GM23338 (cell line): ENCODE measurements around the gene CER1. TPM values are rescaled to one million over a fixed set of nuclear protein-coding genes. Genes with fewer than 3 reads are reported as not detected.

ENCODE experiments used
- ATAC-seq: fragments of 200-7000 bp; cut with Tn5 transposase; 3 replicates; pipeline ENCODE4 v1.9.1; 2020
- DNase-seq: peaks from one replicate; pipeline ENCODE4 v3.0.0-alpha.2; 2015; ENCODE audit warnings: low spot score
- H2AFZ ChIP-seq: fragments of 200-600 bp; sonication (generic); 2 replicates; pipeline ENCODE4 v1.8.0; 2016; ENCODE audit warnings: antibody characterized with exemption, mild to moderate bottlenecking, moderate library complexity
- H3F3A ChIP-seq: fragments of 200-600 bp; sonication (generic); replicated peaks from 2 replicates; pipeline ENCODE4 v1.8.0; 2017; ENCODE audit warnings: antibody characterized with exemption, mixed run types, low read depth
- H3K27ac ChIP-seq: fragments of 200-600 bp; sonication (generic); 2 replicates; pipeline ENCODE4 v1.6.1; 2016; ENCODE audit warnings: low read depth
- H3K27me3 ChIP-seq: fragments of 200-600 bp; sonication (generic); 2 replicates; pipeline ENCODE4 v1.8.0; 2016; ENCODE audit warnings: mild to moderate bottlenecking, mixed run types, moderate library complexity; ENCODE audit not compliant: insufficient read depth
- H3K36me3 ChIP-seq: fragments of 200-600 bp; sonication (generic); 2 replicates; pipeline ENCODE4 v1.8.0; 2016; ENCODE audit warnings: mild to moderate bottlenecking; ENCODE audit not compliant: insufficient read depth
- H3K4me1 ChIP-seq: fragments of 200-600 bp; sonication (generic); 2 replicates; pipeline ENCODE4 v1.8.0; 2016; ENCODE audit warnings: mild to moderate bottlenecking, moderate library complexity; ENCODE audit not compliant: insufficient read depth
- H3K4me2 ChIP-seq: fragments of 200-600 bp; sonication (generic); 2 replicates; pipeline ENCODE4 v1.7.1; 2017; ENCODE audit warnings: mixed run types
- H3K4me3 ChIP-seq: fragments of 200-600 bp; sonication (generic); 2 replicates; pipeline ENCODE4 v1.6.1; 2016; ENCODE audit warnings: mixed run types
- H3K79me2 ChIP-seq: fragments of 200-600 bp; sonication (generic); replicated peaks from 2 replicates; pipeline ENCODE4 v1.8.0; 2017; ENCODE audit warnings: mild to moderate bottlenecking; ENCODE audit not compliant: insufficient read depth
- H3K9me2 ChIP-seq: fragments of 200-600 bp; sonication (generic); 2 replicates; pipeline ENCODE4 v1.8.0; 2017; ENCODE audit not compliant: insufficient read depth
- H4K20me1 ChIP-seq: fragments of 200-600 bp; sonication (generic); replicated peaks from 2 replicates; pipeline ENCODE4 v1.8.0; 2017; ENCODE audit warnings: mild to moderate bottlenecking; ENCODE audit not compliant: insufficient read depth
- H3K27ac Mint-ChIP-seq: 2 replicates; pipeline ENCODE4 v1.8.0; 2020; ENCODE audit warnings: inconsistent platforms, mild to moderate bottlenecking, moderate library complexity, mixed read lengths
- H3K27me3 Mint-ChIP-seq: 3 replicates; pipeline ENCODE4 v1.8.0; 2022; ENCODE audit warnings: low read depth, mild to moderate bottlenecking, moderate library complexity, mixed read lengths, inconsistent platforms; ENCODE audit not compliant: insufficient read depth, poor library complexity
- H3K36me3 Mint-ChIP-seq: 3 replicates; pipeline ENCODE4 v1.8.0; 2021; ENCODE audit warnings: low read depth, mild to moderate bottlenecking, inconsistent platforms, moderate library complexity, mixed read lengths
- H3K4me1 Mint-ChIP-seq: 3 replicates; pipeline ENCODE4 v1.8.0; 2020; ENCODE audit warnings: mild to moderate bottlenecking, inconsistent platforms, mixed read lengths
- H3K4me3 Mint-ChIP-seq: 3 replicates; pipeline ENCODE4 v1.8.0; 2021; ENCODE audit warnings: moderate library complexity, mild to moderate bottlenecking, inconsistent platforms, mixed read lengths
- H3K9me3 Mint-ChIP-seq: 3 replicates; pipeline ENCODE4 v1.8.0; 2020; ENCODE audit warnings: moderate library complexity, mild to moderate bottlenecking, inconsistent platforms, mixed read lengths
- CREB1 ChIP-seq: fragments of 250-450 bp; sonication (Bioruptor Pico); IDR thresholded peaks from 2 replicates; pipeline ENCODE4 v1.5.0; 2020; ENCODE audit warnings: low read depth, mild to moderate bottlenecking, moderate library complexity
- CTCF ChIP-seq, 2 experiments: fragments of 200-600 bp in 1 of 2; sonication (generic) in 1 of 2; conservative IDR thresholded peaks; 2 replicates each; pipeline versions ENCODE4 v1.5.1 to v1.6.1; 2016 to 2017; ENCODE audit warnings: antibody characterized with exemption in 2 of 2, low read depth in 2 of 2, mild to moderate bottlenecking in 2 of 2, moderate library complexity in 1 of 2
- EZH2 ChIP-seq: fragments of 200-600 bp; sonication (generic); IDR thresholded peaks from one replicate; pipeline ENCODE4 v1.8.0; 2017; ENCODE audit warnings: antibody characterized with exemption, mild to moderate bottlenecking, low read depth; ENCODE audit not compliant: unreplicated experiment
- EZH2phosphoT487 ChIP-seq: fragments of 200-600 bp; sonication (generic); IDR thresholded peaks from one replicate; pipeline ENCODE4 v1.8.1; 2018; ENCODE audit warnings: antibody characterized with exemption; ENCODE audit not compliant: unreplicated experiment
- JUNB ChIP-seq: IDR thresholded peaks from one replicate; pipeline ENCODE4 v1.6.1; 2016; ENCODE audit warnings: antibody characterized with exemption; ENCODE audit not compliant: unreplicated experiment
- NANOG ChIP-seq: IDR thresholded peaks from 2 replicates; pipeline ENCODE4 v1.6.1; 2016; ENCODE audit warnings: antibody characterized with exemption, borderline replicate concordance
- POLR2AphosphoS5 ChIP-seq: IDR thresholded peaks from 2 replicates; pipeline ENCODE4 v1.6.1; 2016; ENCODE audit warnings: antibody characterized with exemption, low read depth
- REST ChIP-seq: IDR thresholded peaks from one replicate; pipeline ENCODE4 v1.6.1; 2018; ENCODE audit warnings: antibody characterized with exemption; ENCODE audit not compliant: unreplicated experiment
- STAT1 ChIP-seq: IDR thresholded peaks from one replicate; pipeline ENCODE4 v1.6.1; 2016; ENCODE audit warnings: antibody characterized with exemption; ENCODE audit not compliant: unreplicated experiment
- ZNF114 ChIP-seq: fragments of 250-450 bp; sonication (Bioruptor Pico); IDR thresholded peaks from 2 replicates; pipeline ENCODE4 v1.5.0; 2020; ENCODE audit warnings: mild to moderate bottlenecking, moderate library complexity
- ZNF331 ChIP-seq: fragments of 250-450 bp; sonication (Bioruptor Pico); IDR thresholded peaks from 2 replicates; pipeline ENCODE4 v1.5.0; 2020; ENCODE audit warnings: low read depth, mild to moderate bottlenecking, moderate library complexity
- polyA plus RNA-seq: library from polyadenylated mRNA; unstranded; fragments of >200 nt; fragmentation: Nextera tagmentation; extraction: Ambion mirVana; gene quantifications from 2 replicates; pipeline ENCODE4 v1.2.1, GENCODE V29; 2016
- total RNA-seq: library from RNA; depleted of rRNA; stranded (reverse); fragments of >200 nt; shearing (Covaris generic); gene quantifications from 2 replicates; pipeline ENCODE4 v1.2.3, GENCODE V29; 2014
- TF ChIP-seq, protein P1 (sequence below): IDR thresholded peaks from 2 replicates; pipeline ENCODE4 v1.6.1; 2016; ENCODE audit warnings: antibody characterized with exemption
- TF ChIP-seq, protein P2 (sequence below): fragments of 250-450 bp; sonication (Bioruptor Pico); IDR thresholded peaks from 2 replicates; pipeline ENCODE4 v1.5.0; 2020; ENCODE audit warnings: mild to moderate bottlenecking, moderate library complexity

Gene CER1
- total and polyA plus RNA-seq, 2 experiments from 2014 or later: 0.73 to 4.4 TPM

DNA sequence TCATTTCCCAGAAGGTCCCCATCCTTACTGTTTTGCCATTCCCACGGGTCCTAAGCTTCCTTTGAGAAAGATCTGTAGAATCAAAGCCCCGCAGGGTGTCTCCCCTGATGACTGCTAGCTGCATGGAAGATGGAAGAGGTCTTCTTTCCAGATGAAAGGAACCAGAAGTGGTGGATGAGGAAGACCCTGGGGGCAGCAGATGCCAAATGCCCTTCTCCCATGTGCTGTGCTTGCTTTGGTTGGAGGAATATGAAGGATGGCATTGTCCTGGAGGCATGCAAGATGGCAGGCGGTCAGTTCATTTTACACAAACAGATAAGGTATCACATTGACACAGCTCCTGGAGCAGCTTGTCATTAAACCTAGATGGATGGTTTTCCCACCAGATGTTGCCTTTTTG, 25.8 kb upstream of the CER1 start:
- ATAC-seq (no peak), DNase-seq (no peak)
- Mint-ChIP-seq H3K27me3 (peaks cover 4% of the 10 kb centered on the region), H3K9me3 (no peaks in the 10 kb centered on the region; the same call in 2 of the 3 replicates), H3K36me3 (no peaks in the 10 kb centered on the region), H3K4me3 (no peak overlapping the region), H3K27ac (no peak overlapping the region), H3K4me1 (peaks cover 20% of the 10 kb centered on the region)
- no peaks in the 10 kb centered on the region for H3K27me3 ChIP-seq
- no peaks in the 10 kb centered on the region for H3K36me3 ChIP-seq
- no peaks in the 10 kb centered on the region for H3F3A ChIP-seq
- H2AFZ ChIP-seq: no peak overlapping the region
- H3K27ac ChIP-seq: no peak overlapping the region
- H3K79me2 ChIP-seq: no peaks in the 10 kb centered on the region
- no peak overlapping the region for H3K4me3 ChIP-seq
- no peaks in the 10 kb centered on the region for H4K20me1 ChIP-seq
- TF ChIP-seq CTCF (conservative IDR thresholded peaks at IDR 0.05; ENCODE audit: low read depth in 2 of 2): no peak
- no peak for TF ChIP-seq ZNF331 (CRISPR knock-in tag)
- no peak for TF ChIP-seq JUNB
- no peak for TF ChIP-seq POLR2AphosphoS5
- no peak for TF ChIP-seq NANOG
- TF ChIP-seq EZH2: no peak
- TF ChIP-seq REST: no peak
- TF ChIP-seq STAT1: no peak
- no peak for TF ChIP-seq ZNF114
- TF ChIP-seq, protein P1, sequence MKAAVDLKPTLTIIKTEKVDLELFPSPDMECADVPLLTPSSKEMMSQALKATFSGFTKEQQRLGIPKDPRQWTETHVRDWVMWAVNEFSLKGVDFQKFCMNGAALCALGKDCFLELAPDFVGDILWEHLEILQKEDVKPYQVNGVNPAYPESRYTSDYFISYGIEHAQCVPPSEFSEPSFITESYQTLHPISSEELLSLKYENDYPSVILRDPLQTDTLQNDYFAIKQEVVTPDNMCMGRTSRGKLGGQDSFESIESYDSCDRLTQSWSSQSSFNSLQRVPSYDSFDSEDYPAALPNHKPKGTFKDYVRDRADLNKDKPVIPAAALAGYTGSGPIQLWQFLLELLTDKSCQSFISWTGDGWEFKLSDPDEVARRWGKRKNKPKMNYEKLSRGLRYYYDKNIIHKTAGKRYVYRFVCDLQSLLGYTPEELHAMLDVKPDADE: no peak
- no peak for TF ChIP-seq CREB1 (CRISPR knock-in tag)
- TF ChIP-seq, protein P2, sequence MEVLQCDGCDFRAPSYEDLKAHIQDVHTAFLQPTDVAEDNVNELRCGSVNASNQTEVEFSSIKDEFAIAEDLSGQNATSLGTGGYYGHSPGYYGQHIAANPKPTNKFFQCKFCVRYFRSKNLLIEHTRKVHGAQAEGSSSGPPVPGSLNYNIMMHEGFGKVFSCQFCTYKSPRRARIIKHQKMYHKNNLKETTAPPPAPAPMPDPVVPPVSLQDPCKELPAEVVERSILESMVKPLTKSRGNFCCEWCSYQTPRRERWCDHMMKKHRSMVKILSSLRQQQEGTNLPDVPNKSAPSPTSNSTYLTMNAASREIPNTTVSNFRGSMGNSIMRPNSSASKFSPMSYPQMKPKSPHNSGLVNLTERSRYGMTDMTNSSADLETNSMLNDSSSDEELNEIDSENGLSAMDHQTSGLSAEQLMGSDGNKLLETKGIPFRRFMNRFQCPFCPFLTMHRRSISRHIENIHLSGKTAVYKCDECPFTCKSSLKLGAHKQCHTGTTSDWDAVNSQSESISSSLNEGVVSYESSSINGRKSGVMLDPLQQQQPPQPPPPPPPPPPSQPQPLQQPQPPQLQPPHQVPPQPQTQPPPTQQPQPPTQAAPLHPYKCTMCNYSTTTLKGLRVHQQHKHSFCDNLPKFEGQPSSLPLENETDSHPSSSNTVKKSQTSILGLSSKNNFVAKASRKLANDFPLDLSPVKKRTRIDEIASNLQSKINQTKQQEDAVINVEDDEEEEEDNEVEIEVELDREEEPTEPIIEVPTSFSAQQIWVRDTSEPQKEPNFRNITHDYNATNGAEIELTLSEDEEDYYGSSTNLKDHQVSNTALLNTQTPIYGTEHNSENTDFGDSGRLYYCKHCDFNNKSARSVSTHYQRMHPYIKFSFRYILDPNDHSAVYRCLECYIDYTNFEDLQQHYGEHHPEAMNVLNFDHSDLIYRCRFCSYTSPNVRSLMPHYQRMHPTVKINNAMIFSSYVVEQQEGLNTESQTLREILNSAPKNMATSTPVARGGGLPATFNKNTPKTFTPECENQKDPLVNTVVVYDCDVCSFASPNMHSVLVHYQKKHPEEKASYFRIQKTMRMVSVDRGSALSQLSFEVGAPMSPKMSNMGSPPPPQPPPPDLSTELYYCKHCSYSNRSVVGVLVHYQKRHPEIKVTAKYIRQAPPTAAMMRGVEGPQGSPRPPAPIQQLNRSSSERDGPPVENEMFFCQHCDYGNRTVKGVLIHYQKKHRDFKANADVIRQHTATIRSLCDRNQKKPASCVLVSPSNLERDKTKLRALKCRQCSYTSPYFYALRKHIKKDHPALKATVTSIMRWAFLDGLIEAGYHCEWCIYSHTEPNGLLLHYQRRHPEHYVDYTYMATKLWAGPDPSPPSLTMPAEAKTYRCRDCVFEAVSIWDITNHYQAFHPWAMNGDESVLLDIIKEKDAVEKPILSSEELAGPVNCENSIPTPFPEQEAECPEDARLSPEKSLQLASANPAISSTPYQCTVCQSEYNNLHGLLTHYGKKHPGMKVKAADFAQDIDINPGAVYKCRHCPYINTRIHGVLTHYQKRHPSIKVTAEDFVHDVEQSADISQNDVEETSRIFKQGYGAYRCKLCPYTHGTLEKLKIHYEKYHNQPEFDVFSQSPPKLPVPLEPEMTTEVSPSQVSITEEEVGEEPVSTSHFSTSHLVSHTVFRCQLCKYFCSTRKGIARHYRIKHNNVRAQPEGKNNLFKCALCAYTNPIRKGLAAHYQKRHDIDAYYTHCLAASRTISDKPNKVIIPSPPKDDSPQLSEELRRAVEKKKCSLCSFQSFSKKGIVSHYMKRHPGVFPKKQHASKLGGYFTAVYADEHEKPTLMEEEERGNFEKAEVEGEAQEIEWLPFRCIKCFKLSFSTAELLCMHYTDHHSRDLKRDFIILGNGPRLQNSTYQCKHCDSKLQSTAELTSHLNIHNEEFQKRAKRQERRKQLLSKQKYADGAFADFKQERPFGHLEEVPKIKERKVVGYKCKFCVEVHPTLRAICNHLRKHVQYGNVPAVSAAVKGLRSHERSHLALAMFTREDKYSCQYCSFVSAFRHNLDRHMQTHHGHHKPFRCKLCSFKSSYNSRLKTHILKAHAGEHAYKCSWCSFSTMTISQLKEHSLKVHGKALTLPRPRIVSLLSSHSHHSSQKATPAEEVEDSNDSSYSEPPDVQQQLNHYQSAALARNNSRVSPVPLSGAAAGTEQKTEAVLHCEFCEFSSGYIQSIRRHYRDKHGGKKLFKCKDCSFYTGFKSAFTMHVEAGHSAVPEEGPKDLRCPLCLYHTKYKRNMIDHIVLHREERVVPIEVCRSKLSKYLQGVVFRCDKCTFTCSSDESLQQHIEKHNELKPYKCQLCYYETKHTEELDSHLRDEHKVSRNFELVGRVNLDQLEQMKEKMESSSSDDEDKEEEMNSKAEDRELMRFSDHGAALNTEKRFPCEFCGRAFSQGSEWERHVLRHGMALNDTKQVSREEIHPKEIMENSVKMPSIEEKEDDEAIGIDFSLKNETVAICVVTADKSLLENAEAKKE (CRISPR knock-in tag): no peak
- TF ChIP-seq EZH2phosphoT487: no peak
- no peaks in the 10 kb centered on the region for H3K9me2 ChIP-seq
- H3K4me2 ChIP-seq: no peak overlapping the region
- H3K4me1 ChIP-seq: peaks cover 10% of the 10 kb centered on the region; the same call in 1 of the 2 replicates
